Jurkat, Clone E6-1 (cell line): ENCODE data around the gene MYO5B.
"Not testable (repeated sequence)": the region's sequence is repeated elsewhere in the genome, so short reads cannot be mapped to it uniquely, and the experiment has no call there.

Experiments
- DNase-seq: peaks from one replicate; pipeline ENCODE4 v3.0.0-alpha.2; 2011; ENCODE audit warnings: low read depth, low spot score
- H3K4me3 ChIP-seq: 2 replicates; pipeline ENCODE4 v1.5.1; 2011; ENCODE audit warnings: mild to moderate bottlenecking, low read length, control low read depth, moderate library complexity

Gene MYO5B

GRCh38 chr18:49841236-49842217 lies 353.4 kb downstream of the MYO5B start:
- no peak overlapping the region for H3K4me3 ChIP-seq
- no peak for DNase-seq

DNA sequence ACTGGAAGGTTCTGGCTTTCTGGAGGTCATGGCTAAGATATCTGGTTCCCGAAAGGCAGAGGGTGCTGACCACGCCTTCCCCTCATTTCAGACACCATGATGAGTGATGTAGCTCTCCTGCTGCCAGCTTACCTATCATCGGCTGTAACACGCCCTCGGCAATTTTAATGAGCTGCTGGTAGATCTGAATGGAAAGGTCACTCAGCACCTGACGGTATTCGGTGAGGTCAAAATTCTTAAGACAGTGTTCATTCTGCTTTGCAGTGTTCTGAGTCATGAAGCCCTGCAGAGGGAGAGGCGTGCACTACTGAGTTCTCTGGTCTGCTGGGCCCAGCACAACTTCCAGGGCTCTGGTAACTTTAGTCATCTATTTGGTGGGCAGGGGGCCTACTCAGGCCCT lies 355.9 kb downstream of the MYO5B start:
- H3K4me3 ChIP-seq, result no peak overlapping the region
- DNase-seq, result no peak

DNA sequence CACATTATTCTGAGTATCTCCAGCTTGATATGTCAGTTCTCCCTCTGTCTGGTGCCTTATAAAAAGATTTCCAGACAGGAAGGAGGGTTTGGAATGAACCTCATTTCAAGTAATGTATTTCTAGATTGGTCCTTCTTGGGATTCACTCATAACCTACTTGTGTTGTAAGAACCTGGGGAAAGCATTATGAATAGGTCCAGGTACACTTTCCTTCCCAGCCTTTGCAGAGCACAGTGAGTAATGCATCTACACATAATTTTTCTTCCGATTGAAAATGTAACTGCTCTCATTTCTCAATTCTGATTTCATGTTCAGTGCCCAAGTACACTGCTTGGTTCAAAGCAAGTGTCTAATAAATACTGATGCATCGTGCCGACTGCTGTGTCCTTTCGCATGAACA lies 356.6 kb downstream of the MYO5B start:
- no peak overlapping the region for H3K4me3 ChIP-seq
- no peak for DNase-seq

DNA sequence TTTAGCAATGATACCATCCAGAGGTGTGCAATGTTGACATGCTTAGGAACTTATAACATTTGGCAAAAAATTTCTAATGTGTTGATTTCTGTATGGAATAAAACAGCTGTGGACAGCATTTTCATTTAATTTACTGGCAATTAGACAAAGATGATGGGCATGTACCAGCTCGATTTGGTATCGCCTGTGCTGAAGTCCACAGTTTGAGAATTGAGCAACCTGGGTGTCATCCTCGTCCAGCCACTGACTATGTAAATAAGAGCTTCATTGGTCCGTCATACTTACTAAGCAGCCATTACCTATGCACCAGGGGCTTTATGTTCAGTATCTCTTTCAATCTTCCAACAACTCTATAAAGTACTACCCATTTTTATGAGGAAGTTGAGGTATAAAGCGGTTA lies 357.1 kb downstream of the MYO5B start:
- DNase-seq, result no peak
- no peak overlapping the region for H3K4me3 ChIP-seq

- not testable (repeated sequence) for H3K4me3 ChIP-seq, DNase-seq
Measured at GRCh38 chr18:49837316-49837835, 357.6 kb downstream of the MYO5B start.

- H3K4me3 ChIP-seq, result no peak overlapping the region
- no peak for DNase-seq
Measured at GRCh38 chr18:49835405-49835804, 359.5 kb downstream of the MYO5B start.

DNA sequence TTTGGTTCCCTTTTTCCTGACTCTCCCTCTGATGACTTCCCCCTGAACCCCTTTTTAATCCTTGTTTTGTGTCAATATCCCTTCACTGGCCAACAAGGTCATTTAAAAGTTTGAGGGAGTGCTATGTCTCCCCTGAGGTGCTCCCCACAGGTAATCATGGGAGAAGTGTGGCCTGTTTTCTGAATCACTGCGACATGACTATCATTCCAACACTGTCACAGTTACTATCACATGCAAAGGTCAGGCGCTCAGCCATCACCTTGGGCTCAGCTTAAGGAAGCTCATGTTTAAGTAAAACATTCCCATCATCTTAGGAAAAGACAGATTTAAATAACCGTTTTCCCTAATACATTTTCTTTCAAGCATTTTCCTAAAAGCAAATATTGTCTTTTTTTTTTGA lies 360.7 kb downstream of the MYO5B start:
- no peak for DNase-seq
- no peak overlapping the region for H3K4me3 ChIP-seq

GRCh38 chr18:49833814-49834213 lies 361.1 kb downstream of the MYO5B start:
- DNase-seq, result no peak
- no peak overlapping the region for H3K4me3 ChIP-seq

GRCh38 chr18:49832221-49832647 lies 362.7 kb downstream of the MYO5B start:
- no peak overlapping the region for H3K4me3 ChIP-seq
- DNase-seq, result no peak

- no peak overlapping the region for H3K4me3 ChIP-seq
Measured at GRCh38 chr18:49827996-49828395, 367.0 kb downstream of the MYO5B start.

DNA sequence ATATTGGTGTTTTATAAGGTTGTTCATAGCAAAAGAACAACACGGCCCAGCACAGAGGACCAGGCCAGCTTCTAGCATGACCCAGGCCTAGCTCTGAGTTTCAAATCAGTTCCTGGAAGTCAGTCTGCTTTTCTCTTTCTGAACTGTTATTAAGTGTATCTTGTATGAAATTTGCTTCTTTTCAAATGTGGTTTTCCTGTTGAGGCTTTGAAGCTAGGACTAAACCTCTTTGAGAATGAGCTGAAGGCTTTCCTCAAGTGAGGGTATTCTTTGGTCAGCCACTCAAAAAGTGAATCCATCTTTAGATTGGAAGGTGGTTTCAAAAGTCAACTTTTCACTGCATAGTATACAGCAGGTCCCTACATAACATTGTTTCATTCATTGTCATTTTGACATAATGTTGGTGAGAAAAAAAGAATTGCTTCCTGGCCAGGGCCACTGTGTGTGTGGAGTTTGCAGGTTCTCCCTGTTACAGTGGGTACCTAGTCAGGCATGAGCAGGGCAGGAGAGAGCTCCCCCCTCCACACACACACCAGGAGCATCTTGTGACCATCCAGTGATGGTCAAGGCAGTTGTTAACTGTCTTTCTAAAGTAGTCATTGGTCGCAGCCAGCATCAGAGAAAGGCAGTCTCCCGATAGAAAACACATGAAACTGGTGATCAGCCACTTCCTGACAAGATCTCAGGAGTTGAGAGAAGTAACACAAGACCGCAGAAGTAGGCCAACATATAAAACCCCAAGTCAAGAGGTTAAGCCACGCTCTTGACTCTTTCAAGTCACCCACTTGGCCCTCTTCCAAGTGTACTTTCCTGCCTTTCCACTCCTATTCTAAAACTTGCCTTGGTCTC lies 374.9 kb downstream of the MYO5B start:
- DNase-seq, result peak; percentile 91
- no peak overlapping the region; the same call in 1 of the 2 replicates for H3K4me3 ChIP-seq

More at GRCh38 chr18:49827996-49828395, 367.0 kb downstream of the MYO5B start:
- no peak for DNase-seq

- no peak overlapping the region for H3K4me3 ChIP-seq
Measured at GRCh38 chr18:49819071-49819662, 375.8 kb downstream of the MYO5B start.

DNA sequence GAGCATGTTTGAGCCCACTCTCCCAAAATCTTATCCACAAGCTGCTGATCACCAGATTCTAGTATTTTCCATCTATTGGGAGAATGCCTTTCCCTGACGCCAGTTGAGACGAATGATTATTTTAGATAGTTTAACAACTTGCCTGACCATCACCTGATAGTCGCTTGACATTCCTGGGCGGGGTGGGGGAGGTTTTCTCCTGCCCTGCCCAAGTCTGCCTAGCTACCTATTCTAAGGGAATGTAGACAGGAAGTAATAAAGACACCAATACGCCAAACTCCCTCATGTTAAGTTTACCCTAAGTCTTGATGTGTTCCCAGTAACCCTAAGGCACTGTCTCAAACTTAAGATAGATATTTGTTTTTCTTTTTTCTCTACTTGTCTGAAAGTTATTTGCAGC lies 377.0 kb downstream of the MYO5B start:
- DNase-seq, result no peak
- H3K4me3 ChIP-seq, result no peak overlapping the region

More at GRCh38 chr18:49819071-49819662, 375.8 kb downstream of the MYO5B start:
- no peak for DNase-seq

DNA sequence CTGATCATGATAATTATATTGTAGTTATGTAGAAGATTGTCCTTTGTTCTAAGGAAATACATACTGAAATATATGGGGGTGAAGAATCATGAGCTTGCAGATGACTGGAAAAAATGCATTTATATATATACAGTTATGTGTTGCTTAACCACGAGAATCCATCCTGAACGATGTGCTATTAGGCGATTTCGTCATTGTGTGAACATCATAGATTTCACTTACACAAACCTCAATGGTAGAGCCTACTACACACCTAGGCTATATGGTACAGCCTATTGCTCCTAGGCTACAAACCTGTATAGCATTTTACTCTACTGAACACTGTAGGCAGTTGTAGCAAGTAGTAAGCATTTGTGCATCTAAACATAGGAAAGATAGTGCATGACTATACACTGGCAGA lies 379.0 kb downstream of the MYO5B start:
- no peak overlapping the region for H3K4me3 ChIP-seq
- no peak for DNase-seq

GRCh38 chr18:49814147-49814499 lies 380.8 kb downstream of the MYO5B start:
- peak overlapping the region; percentile 91 for H3K4me3 ChIP-seq
- DNase-seq, result no peak

DNA sequence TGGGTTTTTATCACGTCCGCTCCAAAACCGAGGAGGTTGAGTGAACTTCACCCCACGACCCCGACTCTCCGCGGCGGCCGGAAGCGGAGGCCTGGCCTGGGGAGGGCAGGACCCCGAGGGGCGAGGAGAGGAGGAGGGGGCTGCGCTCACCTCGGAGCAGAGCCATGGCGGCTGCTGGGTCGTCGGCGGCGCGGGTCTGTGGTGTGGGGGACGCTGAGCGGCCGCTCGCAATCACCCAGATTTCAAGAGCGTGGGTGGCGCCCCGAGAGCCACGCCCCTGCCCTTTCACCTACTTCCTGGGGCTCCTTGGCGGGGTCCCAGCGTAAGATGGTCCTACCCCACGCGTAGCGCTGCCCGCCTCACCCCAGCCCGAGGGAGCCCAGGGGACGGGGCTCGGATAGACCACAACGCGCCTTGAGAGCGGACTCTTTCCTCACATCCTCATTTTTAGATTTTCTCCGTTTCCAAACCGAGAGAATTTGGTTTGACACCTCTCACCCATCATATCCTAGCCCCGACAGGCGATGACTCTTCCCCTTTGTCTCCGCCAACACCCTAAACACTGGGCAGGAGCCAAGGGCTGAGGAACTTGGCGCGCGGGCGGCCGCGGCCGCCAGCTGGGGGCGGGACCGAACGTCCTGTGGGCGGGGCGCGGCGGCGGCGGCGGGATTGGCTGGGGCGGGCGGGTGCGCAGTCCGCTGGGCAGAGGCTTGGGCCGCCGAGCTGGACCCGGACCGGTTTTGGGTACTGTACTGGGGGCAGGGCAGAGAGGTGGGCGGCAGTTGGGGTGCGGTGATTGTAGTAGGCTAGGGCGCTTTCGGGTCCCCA lies 381.4 kb downstream of the MYO5B start, which contains the start of gene ACAA2:
TSS of gene ACAA2 (minus strand) at position 215 of the 828 bp plus-strand sequence. CDS start at position 166, 49 bp downstream.
- peak within 1 kb of the TSS; percentile 91 for H3K4me3 ChIP-seq
- DNase-seq, result no peak

DNA sequence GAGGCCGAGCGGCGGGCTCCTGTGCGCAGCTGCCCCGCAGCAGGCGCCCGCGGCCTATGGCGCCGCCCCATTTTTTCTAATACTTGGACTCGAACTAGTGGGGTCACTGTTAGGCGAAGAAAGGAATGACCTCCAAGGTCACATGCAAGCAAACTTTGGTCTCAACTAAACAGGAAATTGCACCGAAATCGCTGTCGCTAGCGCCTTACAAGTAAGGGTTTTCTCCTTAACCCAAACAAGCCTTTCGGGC lies 382.0 kb downstream of the MYO5B start:
- DNase-seq, result no peak
- H3K4me3 ChIP-seq, result peak overlapping the region; percentile 91

- H3K4me3 ChIP-seq, result peak overlapping the region; percentile 91
- DNase-seq, result no peak
Measured at GRCh38 chr18:49812286-49813068, 382.5 kb downstream of the MYO5B start.
